DOHH2 (cell line): ENCODE results near the gene PLXND1.

ENCODE experiments used
- H3F3A ChIP-seq: fragments of 200-600 bp; sonication (generic), shearing (Covaris generic); 2 replicates; pipeline ENCODE4 v1.6.0; 2016; ENCODE audit warnings: antibody characterized with exemption, mild to moderate bottlenecking; ENCODE audit not compliant: control insufficient read depth, insufficient read depth
- H3K27ac ChIP-seq: fragments of 200-600 bp; sonication (generic); 2 replicates; pipeline ENCODE4 v1.5.1; 2014; ENCODE audit warnings: low read depth, mild to moderate bottlenecking, low read length, moderate library complexity
- H3K27me3 ChIP-seq: fragments of 200-600 bp; sonication (generic); 2 replicates; pipeline ENCODE4 v1.6.1; 2014; ENCODE audit warnings: mild to moderate bottlenecking, low read length, mixed read lengths; ENCODE audit not compliant: control insufficient read depth
- H3K36me3 ChIP-seq: fragments of 200-600 bp; sonication (generic); 2 replicates; pipeline ENCODE4 v1.6.1; 2014; ENCODE audit warnings: mild to moderate bottlenecking, low read length, moderate library complexity, mixed read lengths; ENCODE audit not compliant: control insufficient read depth
- H3K4me1 ChIP-seq: fragments of 200-600 bp; sonication (generic); 2 replicates; pipeline ENCODE4 v1.6.1; 2014; ENCODE audit warnings: mild to moderate bottlenecking, low read length, mixed read lengths; ENCODE audit not compliant: control insufficient read depth
- H3K4me2 ChIP-seq: fragments of 200-600 bp; sonication (generic); 2 replicates; pipeline ENCODE4 v1.6.0; 2014; ENCODE audit warnings: mild to moderate bottlenecking, low read length, moderate library complexity
- H3K4me3 ChIP-seq: fragments of 200-600 bp; sonication (generic); 2 replicates; pipeline ENCODE4 v1.5.1; 2014; ENCODE audit warnings: mild to moderate bottlenecking, low read length, mixed read lengths
- H3K79me2 ChIP-seq: fragments of 200-600 bp; sonication (generic); 2 replicates; pipeline ENCODE4 v1.6.1; 2014; ENCODE audit warnings: mild to moderate bottlenecking, low read length, mixed read lengths; ENCODE audit not compliant: control insufficient read depth
- H3K9me2 ChIP-seq: fragments of 200-600 bp; sonication (generic); replicated peaks from 2 replicates; pipeline ENCODE4 v1.6.1; 2014; ENCODE audit warnings: mild to moderate bottlenecking, low read length, mixed read lengths; ENCODE audit not compliant: control insufficient read depth
- H3K9me3 ChIP-seq: fragments of 200-600 bp; sonication (generic); 2 replicates; pipeline ENCODE4 v1.6.1; 2014; ENCODE audit warnings: antibody characterized with exemption, low read length, mixed read lengths; ENCODE audit not compliant: control insufficient read depth, insufficient read depth
- H4K20me1 ChIP-seq: fragments of 200-600 bp; sonication (generic); 2 replicates; pipeline ENCODE4 v1.6.0; 2014; ENCODE audit warnings: low read depth, mild to moderate bottlenecking, antibody characterized with exemption, low read length, moderate library complexity; ENCODE audit not compliant: control insufficient read depth, insufficient read depth
- CTCF ChIP-seq: fragments of 200-600 bp; sonication (generic); IDR thresholded peaks from one replicate; pipeline ENCODE4 v1.5.1; 2014; ENCODE audit warnings: antibody characterized with exemption, mild to moderate bottlenecking, low read depth, low read length; ENCODE audit not compliant: poor library complexity, severe bottlenecking
- EZH2phosphoT487 ChIP-seq: fragments of 200-600 bp; sonication (generic); IDR thresholded peaks from 2 replicates; pipeline ENCODE4 v1.6.1; 2017; ENCODE audit warnings: borderline replicate concordance, mild to moderate bottlenecking, antibody characterized with exemption, low read length, moderate library complexity, mixed read lengths

PLXND1 gene

GRCh38 chr3:129579991-129580390 lies 26.5 kb downstream of the PLXND1 start:
- TF ChIP-seq EZH2phosphoT487 = no peak
- TF ChIP-seq CTCF = no peak
- Histone ChIP-seq H3K27ac (no peak overlapping the region), H3F3A (peaks cover 5% of the 10 kb centered on the region; the same call in 1 of the 2 replicates), H3K4me1 (peaks cover 55% of the 10 kb centered on the region), H3K79me2 (no peaks in the 10 kb centered on the region), H3K27me3 (no peaks in the 10 kb centered on the region), H3K4me2 (no peak overlapping the region), H3K4me3 (no peak overlapping the region), H3K9me3 (no peaks in the 10 kb centered on the region), H3K36me3 (no peaks in the 10 kb centered on the region), H4K20me1 (no peaks in the 10 kb centered on the region), H3K9me2 (no peaks in the 10 kb centered on the region)

- no peak for TF ChIP-seq CTCF
- TF ChIP-seq EZH2phosphoT487 = no peak
- Histone ChIP-seq H3K9me2 (no peaks in the 10 kb centered on the region), H3K27me3 (no peaks in the 10 kb centered on the region), H3K27ac (peak overlapping the region; percentile 85), H3K79me2 (no peaks in the 10 kb centered on the region), H3K36me3 (no peaks in the 10 kb centered on the region), H3K4me2 (peak overlapping the region; percentile 82), H3K4me3 (peak overlapping the region; percentile 68), H3K4me1 (peaks cover 63% of the 10 kb centered on the region), H4K20me1 (no peaks in the 10 kb centered on the region), H3K9me3 (no peaks in the 10 kb centered on the region), H3F3A (peaks cover 3% of the 10 kb centered on the region; the same call in 1 of the 2 replicates)
Measured at GRCh38 chr3:129577925-129578786, 28.3 kb downstream of the PLXND1 start.

GRCh38 chr3:129577366-129577765 lies 29.1 kb downstream of the PLXND1 start:
- peak overlapping the region; percentile 82 for H3K4me2 ChIP-seq
- no peaks in the 10 kb centered on the region for H3K79me2 ChIP-seq
- H3K27me3 ChIP-seq = no peaks in the 10 kb centered on the region
- H3K9me2 ChIP-seq = no peaks in the 10 kb centered on the region
- peaks cover 3% of the 10 kb centered on the region; the same call in 1 of the 2 replicates for H3F3A ChIP-seq
- H3K4me1 ChIP-seq = peaks cover 55% of the 10 kb centered on the region
- no peaks in the 10 kb centered on the region for H3K36me3 ChIP-seq
- no peaks in the 10 kb centered on the region for H3K9me3 ChIP-seq
- H3K27ac ChIP-seq = peak overlapping the region; percentile 85
- TF ChIP-seq EZH2phosphoT487 (no peak), CTCF (no peak)
- no peaks in the 10 kb centered on the region for H4K20me1 ChIP-seq
- peak overlapping the region; percentile 68 for H3K4me3 ChIP-seq
